Smooth muscle cell (in vitro differentiated cells): Measurements from ENCODE around the gene HTRA1. TPM values are rescaled to one million over a fixed set of nuclear protein-coding genes. Genes with fewer than 3 reads are reported as not detected.
A peak's percentile ranks its signal among the peaks of the same experiment; 100 is the strongest.

Experiments used
- DNase-seq: peaks from one replicate; lab custom pipeline; 2025; ENCODE audit not compliant: unreplicated experiment; lab: John Stamatoyannopoulos, UW
- H2AFZ ChIP-seq: fragments of 200-600 bp; sonication (generic); 2 replicates; pipeline ENCODE4 v1.6.0; 2016; ENCODE audit warnings: antibody characterized with exemption, low read depth, mild to moderate bottlenecking
- H3F3A ChIP-seq: fragments of 200-600 bp; sonication (generic); 2 replicates; pipeline ENCODE4 v1.6.0; 2017; ENCODE audit warnings: antibody characterized with exemption, low read depth
- H3K27ac ChIP-seq: fragments of 200-600 bp; sonication (generic); 2 replicates; pipeline ENCODE4 v1.5.1; 2016; ENCODE audit warnings: low read depth, mild to moderate bottlenecking
- H3K27me3 ChIP-seq: fragments of 200-600 bp; sonication (generic); 2 replicates; pipeline ENCODE4 v1.6.1; 2016; ENCODE audit warnings: low read depth, mild to moderate bottlenecking
- H3K36me3 ChIP-seq: fragments of 200-600 bp; sonication (generic); 2 replicates; pipeline ENCODE4 v1.5.1; 2016; ENCODE audit warnings: low read depth
- H3K4me1 ChIP-seq: fragments of 200-600 bp; sonication (generic); 2 replicates; pipeline ENCODE4 v1.5.1; 2016; ENCODE audit warnings: low read depth
- H3K4me2 ChIP-seq: fragments of 200-600 bp; sonication (generic); 2 replicates; pipeline ENCODE4 v1.6.0; 2016; ENCODE audit warnings: mild to moderate bottlenecking
- H3K4me3 ChIP-seq: fragments of 200-600 bp; sonication (generic); 2 replicates; pipeline ENCODE4 v1.5.1; 2016; ENCODE audit warnings: mild to moderate bottlenecking
- H3K79me2 ChIP-seq: fragments of 200-600 bp; sonication (generic); 2 replicates; pipeline ENCODE4 v1.6.0; 2016; ENCODE audit warnings: low read depth, mild to moderate bottlenecking
- H3K9ac ChIP-seq: fragments of 200-600 bp; sonication (generic); 2 replicates; pipeline ENCODE4 v1.6.0; 2016; ENCODE audit warnings: low read depth
- H3K9me3 ChIP-seq: fragments of 200-600 bp; sonication (generic); replicated peaks from 2 replicates; pipeline ENCODE4 v1.5.1; 2016; ENCODE audit warnings: low read depth
- H4K20me1 ChIP-seq: fragments of 200-600 bp; sonication (generic); 2 replicates; pipeline ENCODE4 v1.6.0; 2016; ENCODE audit warnings: low read depth
- CTCF ChIP-seq: fragments of 200-600 bp; sonication (generic); IDR thresholded peaks from 2 replicates; pipeline ENCODE4 v1.5.1; 2017; ENCODE audit warnings: borderline replicate concordance, mild to moderate bottlenecking, antibody characterized with exemption; ENCODE audit not compliant: insufficient read depth, poor library complexity, severe bottlenecking
- WGBS: methylation state at CpG from one replicate; pipeline ENCODE4 v1.1.7; 2016; ENCODE audit warnings: low lambda C conversion rate; 5-methylcytosine and 5-hydroxymethylcytosine counted together
- polyA plus RNA-seq: library from polyadenylated mRNA; unstranded; fragments of >200 nt; fragmentation: Nextera tagmentation; extraction: Ambion mirVana; gene quantifications from 2 replicates; pipeline ENCODE4 v1.2.1, GENCODE V29; 2016
- total RNA-seq: library from RNA; depleted of rRNA; stranded (reverse); fragments of >200 nt; gene quantifications from 2 replicates; pipeline ENCODE4 v1.2.3, GENCODE V29; 2014

The HTRA1 gene
- total and polyA plus RNA-seq, 2 experiments from 2014 or later: 175 to 257 TPM

- no peaks in the 10 kb centered on the region for H3K36me3 ChIP-seq
- H3K27me3 ChIP-seq: no peaks in the 10 kb centered on the region
- no peak overlapping the region for H3K9ac ChIP-seq
- peak overlapping the region; percentile 58 for H3K4me2 ChIP-seq
- H3K79me2 ChIP-seq: no peaks in the 10 kb centered on the region
- 60% methylated on average over 9 of the region's 9 CpGs for WGBS
- H3K9me3 ChIP-seq: no peaks in the 10 kb centered on the region
- no peak for DNase-seq
- H3F3A ChIP-seq: peaks cover 3% of the 10 kb centered on the region
- no peak for TF ChIP-seq CTCF
- H3K27ac ChIP-seq: peak overlapping the region; percentile 81
- H3K4me3 ChIP-seq: no peak overlapping the region
- H4K20me1 ChIP-seq: no peaks in the 10 kb centered on the region
- H3K4me1 ChIP-seq: peaks cover 6% of the 10 kb centered on the region
- no peak overlapping the region for H2AFZ ChIP-seq
Measured at GRCh38 chr10:122492006-122492405, 30.7 kb downstream of the HTRA1 start.

GRCh38 chr10:122492999-122493481, 31.7 kb downstream of the HTRA1 start:
- Histone ChIP-seq H3K79me2 (no peaks in the 10 kb centered on the region), H3F3A (peaks cover 3% of the 10 kb centered on the region), H3K9me3 (no peaks in the 10 kb centered on the region), H3K27ac (no peak overlapping the region), H3K9ac (no peak overlapping the region), H3K36me3 (no peaks in the 10 kb centered on the region), H2AFZ (no peak overlapping the region), H4K20me1 (no peaks in the 10 kb centered on the region), H3K4me1 (peaks cover 6% of the 10 kb centered on the region), H3K4me3 (no peak overlapping the region), H3K27me3 (no peaks in the 10 kb centered on the region), H3K4me2 (no peak overlapping the region)
- no peak for TF ChIP-seq CTCF
- 87% methylated on average over 9 of the region's 9 CpGs for WGBS
- no peak for DNase-seq

GRCh38 chr10:122493761-122494160, 32.4 kb downstream of the HTRA1 start:
- Histone ChIP-seq H3K4me3 (no peak overlapping the region), H3F3A (peaks cover 3% of the 10 kb centered on the region), H3K9ac (no peak overlapping the region), H3K4me1 (peaks cover 6% of the 10 kb centered on the region), H3K79me2 (no peaks in the 10 kb centered on the region), H3K27me3 (no peaks in the 10 kb centered on the region), H3K9me3 (no peaks in the 10 kb centered on the region), H3K27ac (no peak overlapping the region), H3K4me2 (no peak overlapping the region), H3K36me3 (no peaks in the 10 kb centered on the region), H4K20me1 (no peaks in the 10 kb centered on the region), H2AFZ (no peak overlapping the region)
- no peak for TF ChIP-seq CTCF
- DNase-seq: no peak
- WGBS: 98% methylated on average over 4 of the region's 4 CpGs

- H3K9me3 ChIP-seq: no peaks in the 10 kb centered on the region
- WGBS: 95% methylated on average over 20 of the region's 20 CpGs
- H3K4me2 ChIP-seq: no peak overlapping the region
- H4K20me1 ChIP-seq: no peaks in the 10 kb centered on the region
- H3K36me3 ChIP-seq: no peaks in the 10 kb centered on the region
- TF ChIP-seq CTCF: no peak
- H3K27me3 ChIP-seq: no peaks in the 10 kb centered on the region
- DNase-seq: no peak
- peaks cover 3% of the 10 kb centered on the region for H3F3A ChIP-seq
- H3K9ac ChIP-seq: no peak overlapping the region
- no peak overlapping the region for H2AFZ ChIP-seq
- H3K4me1 ChIP-seq: peaks cover 6% of the 10 kb centered on the region
- H3K79me2 ChIP-seq: no peaks in the 10 kb centered on the region
- H3K27ac ChIP-seq: no peak overlapping the region
- H3K4me3 ChIP-seq: no peak overlapping the region
Measured at GRCh38 chr10:122494173-122494820, 32.9 kb downstream of the HTRA1 start.
